ENCODE measurements around the gene ABCA5.

The ABCA5 gene

DNA sequence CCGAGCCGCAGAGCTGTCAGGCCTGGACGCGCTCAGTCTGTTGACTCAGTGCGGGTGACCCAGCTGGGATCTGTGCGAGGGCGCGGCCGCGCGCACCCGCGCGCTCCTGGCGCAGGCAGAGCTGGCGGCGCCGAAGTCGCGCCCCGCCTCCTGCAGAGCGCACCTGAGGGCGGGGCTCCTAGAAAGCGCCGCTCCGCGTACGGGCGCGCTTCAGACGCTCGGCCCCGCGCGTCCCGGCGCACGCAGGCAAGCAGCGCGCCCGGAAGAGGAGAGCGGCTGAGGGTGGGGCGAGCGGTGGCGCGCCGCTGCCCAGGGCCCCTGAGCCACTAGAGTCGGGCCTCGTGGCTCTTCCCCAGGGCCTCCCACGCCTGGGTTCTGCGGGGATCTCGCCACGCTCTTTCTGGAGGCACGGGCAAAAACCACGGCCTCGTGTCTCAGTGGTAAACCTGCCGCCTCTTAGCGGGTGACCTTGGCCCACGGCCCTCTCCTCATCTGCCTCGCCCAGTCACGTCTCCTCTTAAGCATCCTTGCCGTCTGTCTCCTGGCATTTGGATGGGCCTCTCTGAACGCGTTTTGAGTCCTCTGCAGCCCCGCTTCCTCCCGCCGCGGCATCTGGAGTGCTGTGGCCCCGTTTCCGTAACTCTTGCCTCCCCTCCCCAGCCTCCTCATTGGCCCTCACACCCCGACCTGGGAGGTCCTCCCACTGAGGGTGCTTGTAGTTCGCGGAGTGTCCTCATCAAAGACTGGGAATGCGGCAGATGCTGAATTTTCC lies at the start of gene ABCA5:
Gene ABCA5, minus strand, starts transcription at position 74 of the 772 bp plus-strand sequence. CDS start 12,718 bp downstream, outside the sequence.
- no peak for TF ChIP-seq CTCF (IDR thresholded peaks at IDR 0.05; ENCODE audit: borderline replicate concordance, insufficient read depth, low read depth, low read length)
- H3K4me3 ChIP-seq (ENCODE audit: low read depth, low read length): peak within 1 kb of the TSS; percentile 87

GRCh38 chr17:69375229-69375628 lies 48.3 kb upstream of the ABCA5 start:
- TF ChIP-seq CTCF (IDR thresholded peaks at IDR 0.05; ENCODE audit: borderline replicate concordance, insufficient read depth, low read depth, low read length): no peak
- no peak overlapping the region for H3K4me3 ChIP-seq (ENCODE audit: low read depth, low read length)

GRCh38 chr17:69373069-69373468 lies 46.1 kb upstream of the ABCA5 start:
- no peak for TF ChIP-seq CTCF (IDR thresholded peaks at IDR 0.05; ENCODE audit: borderline replicate concordance, insufficient read depth, low read depth, low read length)
- no peak overlapping the region for H3K4me3 ChIP-seq (ENCODE audit: low read depth, low read length)

DNA sequence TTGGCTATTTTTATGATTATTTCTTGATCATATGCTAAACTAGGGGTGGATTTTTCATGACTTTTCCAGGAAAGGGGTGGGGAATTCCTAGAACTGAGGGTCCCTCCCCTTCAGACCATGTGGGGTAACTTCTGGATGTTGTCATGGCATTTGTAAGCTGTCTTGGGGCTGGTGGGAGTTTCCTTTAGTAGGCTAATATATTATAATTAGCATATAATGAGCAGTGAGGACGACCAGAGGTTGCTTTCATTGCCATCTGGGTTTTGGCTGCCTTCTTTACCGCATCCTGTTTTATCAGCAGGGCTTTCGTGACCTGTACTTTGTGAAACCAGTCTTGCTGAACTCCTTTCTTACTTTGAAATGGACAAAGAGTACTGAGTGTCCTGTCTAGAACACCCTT lies 40.4 kb upstream of the ABCA5 start:
- no peak for TF ChIP-seq CTCF (IDR thresholded peaks at IDR 0.05; ENCODE audit: borderline replicate concordance, insufficient read depth, low read depth, low read length)
- H3K4me3 ChIP-seq (ENCODE audit: low read depth, low read length): no peak overlapping the region

- H3K4me3 ChIP-seq (ENCODE audit: low read depth, low read length): no peak overlapping the region
- no peak for TF ChIP-seq CTCF (IDR thresholded peaks at IDR 0.05; ENCODE audit: borderline replicate concordance, insufficient read depth, low read depth, low read length)
These were observed 36.7 kb upstream of the ABCA5 start for GRCh38 chr17:69363488-69364210.

DNA sequence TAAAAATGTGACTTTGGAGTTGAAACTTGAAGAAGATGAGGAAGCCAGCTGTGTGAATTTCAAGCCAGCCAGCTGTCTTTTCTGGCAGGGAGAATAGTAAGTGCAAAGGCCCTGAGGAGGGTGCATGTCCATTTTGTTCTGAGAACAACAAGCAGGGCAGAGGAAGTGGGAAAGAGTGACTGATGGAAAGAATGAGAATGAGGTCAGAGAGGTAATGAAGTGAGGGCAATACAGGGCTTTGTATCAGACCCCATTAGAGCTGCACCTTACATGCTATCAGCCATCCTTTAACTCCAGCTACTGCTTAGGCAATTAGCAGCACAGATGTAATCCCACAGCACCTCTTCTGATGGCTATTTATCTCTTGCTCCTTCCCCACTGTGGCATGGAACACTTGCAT lies 34.2 kb upstream of the ABCA5 start:
- no peak overlapping the region for H3K4me3 ChIP-seq (ENCODE audit: low read depth, low read length)
- TF ChIP-seq CTCF (IDR thresholded peaks at IDR 0.05; ENCODE audit: borderline replicate concordance, insufficient read depth, low read depth, low read length): no peak

Measured in GM12875 (cell line).